Heart left ventricle (tissue), 16 donors: ENCODE measurements around the gene SRPK2. TPM values are rescaled to one million over a fixed set of nuclear protein-coding genes. Genes with fewer than 3 reads are reported as not detected.

Source experiments
- ATAC-seq, 4 donors: fragments of 200-7000 bp; cut with Tn5 transposase; one replicate each; pipeline ENCODE4 v1.9.1; 2020 to 2022; ENCODE audit warnings: moderate library complexity in 4 of 4, mild to moderate bottlenecking in 3 of 4, moderate number of reproducible peaks in 1 of 4
- DNase-seq, 5 donors: peaks; one replicate each; pipeline ENCODE4 v3.0.0-alpha.2; 2020
- H3K27ac ChIP-seq, 12 donors: fragments of 200-600 bp; sonication (generic) in 4 of 12; one replicate each; pipeline versions ENCODE4 v1.5.0 to v1.8.0; 2016 to 2022; ENCODE audit warnings: mild to moderate bottlenecking in 2 of 12
- H3K27me3 ChIP-seq, 9 donors: fragments of 200-600 bp; sonication (generic) in 2 of 9; one replicate each; pipeline versions ENCODE4 v1.5.1 to v1.8.0; 2016 to 2022; ENCODE audit warnings: mild to moderate bottlenecking in 3 of 9
- H3K36me3 ChIP-seq, 9 donors: fragments of 200-600 bp; sonication (generic) in 2 of 9; one replicate each; pipeline versions ENCODE4 v1.5.0 to v1.8.0; 2018 to 2022; ENCODE audit warnings: mild to moderate bottlenecking in 2 of 9
- H3K4me1 ChIP-seq, 12 donors: fragments of 200-600 bp; sonication (generic) in 4 of 12; one replicate each; pipeline versions ENCODE4 v1.5.0 to v1.8.0; 2016 to 2022; ENCODE audit warnings: mild to moderate bottlenecking in 3 of 12
- H3K4me3 ChIP-seq, 12 donors: fragments of 200-600 bp; sonication (generic) in 4 of 12; one replicate each; pipeline versions ENCODE4 v1.5.0 to v1.8.0; 2017 to 2022; ENCODE audit warnings: mild to moderate bottlenecking in 9 of 12, moderate library complexity in 4 of 12
- H3K9me3 ChIP-seq, 12 donors: fragments of 200-600 bp; sonication (generic) in 4 of 12; one replicate each; pipeline versions ENCODE4 v1.5.0 to v1.8.0; 2016 to 2022; ENCODE audit warnings: mild to moderate bottlenecking in 1 of 12
- POLR2A ChIP-seq, 2 donors: fragments of 450-650 bp; IDR thresholded peaks; one replicate each; pipeline ENCODE4 v1.6.1; 2017; ENCODE audit warnings: antibody characterized with exemption in 2 of 2, mild to moderate bottlenecking in 2 of 2, moderate library complexity in 2 of 2
- WGBS, 4 donors: extraction: QIAGEN DNeasy Blood & Tissue Kit in 2 of 4; methylation state at CpG; one replicate each; pipeline versions ENCODE4 v1.1.5 to v1.1.7; 2013 to 2018; 5-methylcytosine and 5-hydroxymethylcytosine counted together
- intact Hi-C, 10 donors: fragments of 100-400 bp; cut with DNase I; formaldehyde crosslinking; loops; one replicate each; pipeline versions ENCODE4 v1.11.1 to v1.14.2; 2022
- polyA plus RNA-seq, 2 donors: library from polyadenylated mRNA; stranded (reverse); fragments of 200-250 nt; gene quantifications; one replicate each; pipeline ENCODE4 v1.2.3, GENCODE V29; 2013
- total RNA-seq, 9 donors: library from RNA; depleted of rRNA in 2 of 9; stranded (reverse); fragments of >200 nt in 2 of 9; fragmentation: NEBNext Ultra II Directional in 3 of 9; extraction: Animal tissue kit (Norgen Biotek cat#: 25700) in 3 of 9; gene quantifications; one replicate each; pipeline versions ENCODE4 v1.1.0 to v1.2.4, GENCODE V29; 2016 to 2023
- TF ChIP-seq, protein P1 (sequence below), 12 donors: fragments of 200-600 bp; sonication (generic) in 4 of 12; IDR thresholded peaks; one replicate each; pipeline versions ENCODE4 v1.5.0 to v1.8.0; 2018 to 2022; ENCODE audit warnings: antibody characterized with exemption in 12 of 12, mild to moderate bottlenecking in 5 of 12
- donor health status: ischemic (EF 13 %, LVEDD 7.1; RV severe dilation, severe dysfunction).
- donor health status: healthy with polysubstance abuse.
- donor health status: DM: no; HTN: yes; CAD: no.
- donor health status: DM: no; HTN: no; CAD: no.
- donor health status: ischemic (EF 25% LVEDD 6.9; RV normal size, moderate dysfunction).
- donor health status: ischemic (EF 25% LVEDD 5.7; RV mildly dilated, moderate dysfunction).
- donor health status: healthy.
- donor health status: DM: yes; HTN: yes; CAD: no.
- donor health status: ischemic (EF 35%, LVEDD 5.7; RV mildly dilated, moderate dysfunction).
- donor health status: nonischemic (EF 11% LVEDD 7.7; RV severe dilation, severe dysfunction).
- donor health status: DM: yes; HTN: yes; CAD: no.
- donor health status: PGD.
- donor health status: ischemic (EF 29% LVEDD 5.4; RV normal size, mild dysfunction).
- donor health status: nonischemic (EF 23%, LVEDD 6.1; RV moderate dilation, normal function).

The SRPK2 gene
- total and polyA plus RNA-seq, 11 donors: 8.6 to 42.4 (median 33.5) TPM

DNA sequence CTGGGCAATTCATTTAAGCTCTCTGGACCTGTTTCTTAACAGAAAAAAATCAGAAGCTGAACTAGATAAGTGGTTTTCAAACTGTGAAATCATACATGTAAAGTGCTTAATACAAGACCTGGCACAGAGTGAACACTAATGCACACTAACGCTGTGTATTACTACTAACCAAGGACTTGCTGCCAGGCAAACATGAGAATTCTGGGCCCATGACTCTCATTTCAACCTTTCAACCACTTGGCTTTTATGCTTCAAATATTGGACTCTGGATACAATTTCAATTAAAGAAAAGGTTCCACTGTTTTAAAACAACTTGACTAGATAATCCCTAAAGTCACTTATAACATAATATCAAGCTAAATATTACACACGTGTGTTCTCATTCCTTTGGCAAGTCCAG lies 73.4 kb downstream of the SRPK2 start:
- H3K4me1 ChIP-seq: peaks cover 0 to 14% (median 0%) of the 10 kb centered on the region in 12 donors
- TF ChIP-seq POLR2A (IDR thresholded peaks at IDR 0.05): no peak
- TF ChIP-seq, protein P1, sequence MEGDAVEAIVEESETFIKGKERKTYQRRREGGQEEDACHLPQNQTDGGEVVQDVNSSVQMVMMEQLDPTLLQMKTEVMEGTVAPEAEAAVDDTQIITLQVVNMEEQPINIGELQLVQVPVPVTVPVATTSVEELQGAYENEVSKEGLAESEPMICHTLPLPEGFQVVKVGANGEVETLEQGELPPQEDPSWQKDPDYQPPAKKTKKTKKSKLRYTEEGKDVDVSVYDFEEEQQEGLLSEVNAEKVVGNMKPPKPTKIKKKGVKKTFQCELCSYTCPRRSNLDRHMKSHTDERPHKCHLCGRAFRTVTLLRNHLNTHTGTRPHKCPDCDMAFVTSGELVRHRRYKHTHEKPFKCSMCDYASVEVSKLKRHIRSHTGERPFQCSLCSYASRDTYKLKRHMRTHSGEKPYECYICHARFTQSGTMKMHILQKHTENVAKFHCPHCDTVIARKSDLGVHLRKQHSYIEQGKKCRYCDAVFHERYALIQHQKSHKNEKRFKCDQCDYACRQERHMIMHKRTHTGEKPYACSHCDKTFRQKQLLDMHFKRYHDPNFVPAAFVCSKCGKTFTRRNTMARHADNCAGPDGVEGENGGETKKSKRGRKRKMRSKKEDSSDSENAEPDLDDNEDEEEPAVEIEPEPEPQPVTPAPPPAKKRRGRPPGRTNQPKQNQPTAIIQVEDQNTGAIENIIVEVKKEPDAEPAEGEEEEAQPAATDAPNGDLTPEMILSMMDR (IDR thresholded peaks at IDR 0.05): no peak
- no peak overlapping the region for H3K27ac ChIP-seq
- H3K27me3 ChIP-seq: no peaks in the 10 kb centered on the region
- H3K4me3 ChIP-seq: no peak overlapping the region
- no peaks in the 10 kb centered on the region for H3K9me3 ChIP-seq
- DNase-seq: no peak
- 56 to 66% (median 63%) methylated on average over 2 of the region's 2 CpGs for WGBS, 4 donors
- intact Hi-C loops: no loop called here
- no peaks in the 10 kb centered on the region for H3K36me3 ChIP-seq
- ATAC-seq: peak in 2 of 4 donors; percentile 33 to 61

DNA sequence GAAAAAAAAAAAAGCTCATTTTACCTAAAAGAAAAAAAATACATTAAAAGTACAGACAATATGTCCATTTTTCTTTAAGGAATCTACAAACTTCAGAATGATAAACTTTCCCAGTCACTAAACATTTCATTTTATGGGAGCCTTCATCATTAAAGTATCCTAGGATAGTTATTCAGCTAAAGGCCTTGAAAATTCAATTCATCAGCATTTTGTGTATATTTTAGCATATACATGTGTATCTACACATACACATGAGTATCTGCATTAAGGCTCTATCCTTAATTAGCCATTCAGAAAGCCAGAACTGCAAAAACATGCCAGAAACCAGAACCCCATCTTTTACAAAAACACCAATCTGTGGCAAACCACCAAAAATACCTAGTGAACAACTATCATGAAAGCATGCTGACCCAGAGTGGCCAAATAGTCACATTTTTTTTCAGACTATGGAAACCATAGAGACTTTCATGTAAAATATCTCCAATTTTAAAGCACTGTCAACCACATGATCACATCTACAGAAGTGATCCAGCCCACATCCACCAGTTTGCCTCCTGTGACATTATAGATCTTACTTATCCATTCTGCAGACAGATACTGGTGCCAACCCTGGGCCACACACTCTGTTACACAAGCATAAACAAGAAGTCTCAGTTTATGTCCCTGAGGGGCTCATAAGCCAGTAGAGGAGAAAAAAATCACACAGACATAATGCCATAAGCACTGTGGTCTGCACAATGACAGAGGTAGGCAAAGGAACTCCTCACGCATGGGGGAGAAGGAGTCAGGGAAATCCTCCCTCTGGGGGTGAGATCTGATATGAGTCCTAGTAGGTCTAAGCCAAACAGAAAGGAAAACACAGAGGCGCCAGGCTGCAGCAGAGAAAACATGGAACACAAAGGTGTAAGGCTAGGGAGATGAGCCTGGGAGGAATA lies 79.2 kb downstream of the SRPK2 start:
- H3K27me3 ChIP-seq: no peaks in the 10 kb centered on the region
- peak in 1 of 4 donors; percentile 10 for ATAC-seq
- H3K36me3 ChIP-seq: no peaks in the 10 kb centered on the region
- H3K4me3 ChIP-seq: no peak overlapping the region
- H3K9me3 ChIP-seq: no peaks in the 10 kb centered on the region
- 81 to 90% (median 84%) methylated on average over 2 of the region's 2 CpGs for WGBS, 4 donors
- no peak overlapping the region for H3K27ac ChIP-seq
- intact Hi-C loops: no loop called here
- H3K4me1 ChIP-seq: peaks cover 0 to 29% (median 7%) of the 10 kb centered on the region in 12 donors
- DNase-seq: no peak
- TF ChIP-seq, protein P1 (IDR thresholded peaks at IDR 0.05): no peak
- TF ChIP-seq POLR2A (IDR thresholded peaks at IDR 0.05): no peak

DNA sequence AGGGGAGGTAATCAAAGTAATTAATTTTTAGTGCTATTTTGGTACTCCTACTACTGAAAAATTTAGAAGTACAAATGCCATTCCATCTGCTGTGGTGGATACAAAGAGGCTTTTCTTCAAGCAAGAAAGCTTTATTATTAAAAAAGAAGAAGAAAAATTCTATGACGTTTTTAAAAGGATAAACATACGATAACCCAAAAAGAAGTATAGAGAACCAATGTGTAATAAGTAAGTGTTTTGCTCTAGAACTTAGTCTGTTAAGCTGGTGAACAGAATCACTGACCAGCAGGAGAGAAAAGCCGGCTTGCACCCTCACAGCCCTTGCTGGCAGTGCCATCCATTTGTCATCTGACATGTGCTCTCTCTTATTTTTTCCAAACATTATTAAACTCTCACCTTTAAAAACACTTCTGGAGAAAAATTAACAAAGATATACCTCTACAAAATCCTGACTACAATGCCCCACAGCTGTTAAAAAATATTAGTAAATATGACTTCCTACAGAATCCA lies 81.5 kb downstream of the SRPK2 start:
- TF ChIP-seq, protein P1 (IDR thresholded peaks at IDR 0.05): no peak
- no peak for TF ChIP-seq POLR2A (IDR thresholded peaks at IDR 0.05)
- Histone ChIP-seq H3K36me3 (no peaks in the 10 kb centered on the region), H3K4me1 (peaks cover 0 to 29% (median 7%) of the 10 kb centered on the region in 12 donors), H3K4me3 (no peak overlapping the region), H3K27ac (no peak overlapping the region), H3K9me3 (peaks cover 0 to 5% (median 0%) of the 10 kb centered on the region in 12 donors), H3K27me3 (no peaks in the 10 kb centered on the region)
- ATAC-seq (no peak), DNase-seq (no peak)
- 71 to 81% (median 76%) methylated on average over 3 of the region's 3 CpGs for WGBS, 4 donors
- intact Hi-C loops: no loop called here

DNA sequence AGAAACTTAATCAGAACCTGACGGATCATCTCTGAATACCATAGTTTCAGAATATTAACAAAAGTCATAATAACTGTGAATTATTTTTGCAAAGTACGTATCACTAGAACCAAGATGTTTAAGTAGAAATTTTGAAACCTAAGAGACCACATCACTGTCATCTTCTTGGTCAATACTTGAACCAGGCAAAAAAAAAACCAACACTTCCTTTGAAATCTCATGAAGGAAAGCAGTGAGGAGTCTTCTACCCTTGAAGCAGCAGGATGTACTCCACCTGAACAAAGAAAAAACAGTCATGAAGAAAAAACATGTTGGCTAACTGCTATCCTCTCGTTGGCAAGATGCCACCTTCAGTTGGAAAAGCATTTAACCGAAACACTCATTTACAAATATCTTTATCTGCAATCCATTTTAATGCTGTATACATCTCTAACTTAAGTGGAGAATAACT lies 82.4 kb downstream of the SRPK2 start:
- Histone ChIP-seq H3K4me3 (no peak overlapping the region), H3K27ac (no peak overlapping the region), H3K36me3 (no peaks in the 10 kb centered on the region), H3K27me3 (no peaks in the 10 kb centered on the region), H3K9me3 (peaks cover 0 to 5% (median 0%) of the 10 kb centered on the region in 12 donors), H3K4me1 (peaks cover 0 to 29% (median 7%) of the 10 kb centered on the region in 12 donors)
- intact Hi-C loops: no loop called here
- ATAC-seq: no peak
- TF ChIP-seq, protein P1 (IDR thresholded peaks at IDR 0.05): no peak
- TF ChIP-seq POLR2A (IDR thresholded peaks at IDR 0.05): no peak
- WGBS, 4 donors: 70 to 73% (median 70%) methylated on average over 4 of the region's 4 CpGs
- DNase-seq: no peak
